HepG2 (cell line): ENCODE results near the gene HLA-DMB. TPM values are rescaled to one million over a fixed set of nuclear protein-coding genes. Genes with fewer than 3 reads are reported as not detected.

Experiments
- ERF ChIP-seq: IDR thresholded peaks from 2 replicates; pipeline ENCODE4 v1.6.1; 2018; ENCODE audit warnings: missing biosample characterization, missing genetic modification reagents
- HOXA7 ChIP-seq: sonication (generic); formaldehyde crosslinking; IDR thresholded peaks from 2 replicates; pipeline ENCODE4 v1.8.1; 2022; ENCODE audit warnings: mild to moderate bottlenecking, missing genetic modification reagents, moderate library complexity
- ZSCAN29 ChIP-seq: sonication (generic); formaldehyde crosslinking; conservative IDR thresholded peaks from 2 replicates; pipeline ENCODE4 v1.4.0; 2020; ENCODE audit warnings: mild to moderate bottlenecking, missing genetic modification reagents
- polyA plus RNA-seq, 8 experiments: library from polyadenylated mRNA; depleted of rRNA in 3 of 8; stranded (reverse) in 7 of 8; unstranded in 1 of 8; fragments of >200 nt; fragmentation: Illumina TruSeq in 4 of 8; extraction: Trizol in 4 of 8; gene quantifications; 2 replicates each; pipeline versions ENCODE4 v1.2.1 to v1.2.3, GENCODE V29; 2011 to 2016; ENCODE audit warnings: low read depth in 4 of 8, missing spikeins in 1 of 8, mixed read lengths in 1 of 8; ENCODE audit not compliant: insufficient read depth in 1 of 8
- total RNA-seq, 5 experiments: library from RNA; depleted of rRNA; stranded (reverse); fragments of >200 nt; fragmentation: Illumina TruSeq; extraction: Trizol; gene quantifications; 2 replicates each; pipeline ENCODE4 v1.2.3, GENCODE V29; 2016; ENCODE audit warnings: low read depth in 1 of 5
- TF ChIP-seq, protein P1 (sequence below): sonication (generic); formaldehyde crosslinking; IDR thresholded peaks from 2 replicates; pipeline ENCODE4 v1.4.0; 2020; ENCODE audit warnings: mild to moderate bottlenecking, missing genetic modification reagents
- TF ChIP-seq, protein P2 (sequence below): sonication (generic); formaldehyde crosslinking; IDR thresholded peaks from 2 replicates; pipeline ENCODE4 v1.4.0; 2020; ENCODE audit warnings: missing genetic modification reagents
- TF ChIP-seq, protein P3 (sequence below): sonication (generic); formaldehyde crosslinking; IDR thresholded peaks from 2 replicates; pipeline ENCODE4 v1.9.0; 2021; ENCODE audit warnings: missing genetic modification reagents, mild to moderate bottlenecking, borderline replicate concordance
- TF ChIP-seq, protein P4 (sequence below): sonication (generic); formaldehyde crosslinking; IDR thresholded peaks from 2 replicates; pipeline ENCODE4 v1.9.0; 2021; ENCODE audit warnings: mild to moderate bottlenecking, missing genetic modification reagents
- TF ChIP-seq, protein P5 (sequence below): sonication (generic); formaldehyde crosslinking; IDR thresholded peaks from 2 replicates; pipeline ENCODE4 v1.4.0; 2020; ENCODE audit warnings: low read depth, mild to moderate bottlenecking, missing genetic modification reagents

The HLA-DMB gene
- total and polyA plus RNA-seq, 2 of the 13 experiments (the other 11 are each of a cell fraction or from before 2014, with no cell fraction given) = not detected

- TF ChIP-seq, protein P1, sequence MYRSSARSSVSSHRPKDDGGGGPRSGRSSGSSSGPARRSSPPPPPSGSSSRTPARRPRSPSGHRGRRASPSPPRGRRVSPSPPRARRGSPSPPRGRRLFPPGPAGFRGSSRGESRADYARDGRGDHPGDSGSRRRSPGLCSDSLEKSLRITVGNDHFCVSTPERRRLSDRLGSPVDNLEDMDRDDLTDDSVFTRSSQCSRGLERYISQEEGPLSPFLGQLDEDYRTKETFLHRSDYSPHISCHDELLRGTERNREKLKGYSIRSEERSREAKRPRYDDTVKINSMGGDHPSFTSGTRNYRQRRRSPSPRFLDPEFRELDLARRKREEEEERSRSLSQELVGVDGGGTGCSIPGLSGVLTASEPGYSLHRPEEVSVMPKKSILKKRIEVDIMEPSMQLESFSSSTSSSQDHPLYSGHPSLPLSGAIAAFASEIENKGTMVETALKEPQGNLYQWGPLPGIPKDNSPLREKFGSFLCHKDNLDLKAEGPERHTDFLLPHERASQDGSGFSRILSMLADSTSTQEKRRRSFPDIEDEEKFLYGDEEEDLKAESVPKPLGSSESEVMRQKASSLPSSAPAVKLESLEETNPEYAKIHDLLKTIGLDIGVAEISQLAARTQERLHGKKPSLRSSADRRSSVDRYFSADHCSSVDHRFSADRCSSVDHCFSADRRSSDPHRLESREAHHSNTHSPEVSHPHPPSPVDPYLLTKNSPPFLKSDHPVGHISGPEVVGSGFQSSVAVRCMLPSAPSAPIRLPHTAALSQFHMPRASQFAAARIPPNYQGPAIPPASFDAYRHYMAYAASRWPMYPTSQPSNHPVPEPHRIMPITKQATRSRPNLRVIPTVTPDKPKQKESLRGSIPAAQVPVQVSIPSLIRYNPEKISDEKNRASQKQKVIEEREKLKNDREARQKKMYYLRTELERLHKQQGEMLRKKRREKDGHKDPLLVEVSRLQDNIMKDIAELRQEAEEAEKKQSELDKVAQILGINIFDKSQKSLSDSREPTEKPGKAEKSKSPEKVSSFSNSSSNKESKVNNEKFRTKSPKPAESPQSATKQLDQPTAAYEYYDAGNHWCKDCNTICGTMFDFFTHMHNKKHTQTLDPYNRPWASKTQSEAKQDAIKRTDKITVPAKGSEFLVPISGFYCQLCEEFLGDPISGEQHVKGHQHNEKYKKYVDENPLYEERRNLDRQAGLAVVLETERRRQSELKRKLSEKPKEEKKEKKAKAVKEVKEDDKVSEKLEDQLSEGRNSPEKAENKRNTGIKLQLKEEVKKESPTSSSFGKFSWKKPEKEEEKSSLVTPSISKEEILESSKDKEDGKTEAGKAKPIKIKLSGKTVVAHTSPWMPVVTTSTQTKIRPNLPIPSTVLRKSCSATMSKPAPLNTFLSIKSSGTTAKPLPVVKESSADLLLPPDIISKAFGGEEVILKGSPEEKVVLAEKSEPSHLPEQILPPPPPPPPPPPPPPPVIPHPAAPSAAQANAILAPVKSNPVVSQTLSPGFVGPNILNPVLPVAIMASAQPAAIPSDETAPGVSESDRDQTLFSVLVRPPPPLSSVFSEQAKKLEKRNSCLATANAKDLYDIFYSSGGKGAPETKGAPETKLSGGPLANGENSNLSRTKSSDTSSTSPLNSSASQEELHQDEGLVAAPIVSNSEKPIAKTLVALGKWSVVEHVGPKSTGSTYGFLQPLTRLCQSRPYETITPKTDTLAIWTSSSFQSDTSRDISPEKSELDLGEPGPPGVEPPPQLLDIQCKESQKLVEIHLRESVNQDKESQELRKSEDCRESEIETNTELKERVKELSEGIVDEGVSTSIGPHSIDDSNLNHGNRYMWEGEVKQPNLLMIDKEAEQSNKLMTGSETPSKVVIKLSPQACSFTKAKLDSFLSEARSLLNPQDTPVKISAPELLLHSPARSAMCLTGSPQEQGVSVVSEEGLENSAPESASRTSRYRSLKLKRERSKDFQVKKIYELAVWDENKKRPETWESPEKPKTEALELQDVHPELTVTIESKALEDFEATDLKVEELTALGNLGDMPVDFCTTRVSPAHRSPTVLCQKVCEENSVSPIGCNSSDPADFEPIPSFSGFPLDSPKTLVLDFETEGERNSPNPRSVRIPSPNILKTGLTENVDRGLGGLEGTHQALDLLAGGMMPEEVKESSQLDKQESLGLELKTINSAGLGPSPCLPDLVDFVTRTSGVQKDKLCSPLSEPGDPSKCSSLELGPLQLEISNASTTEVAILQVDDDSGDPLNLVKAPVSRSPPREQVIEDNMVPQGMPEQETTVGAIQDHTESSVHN (CRISPR knock-in tag) = 0 out of 2 replicates have a peak, but pooled peaks have one; percentile 44
- TF ChIP-seq, protein P2, sequence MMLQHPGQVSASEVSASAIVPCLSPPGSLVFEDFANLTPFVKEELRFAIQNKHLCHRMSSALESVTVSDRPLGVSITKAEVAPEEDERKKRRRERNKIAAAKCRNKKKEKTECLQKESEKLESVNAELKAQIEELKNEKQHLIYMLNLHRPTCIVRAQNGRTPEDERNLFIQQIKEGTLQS (CRISPR knock-in tag) = peak; percentile 20; the same call in 1 of the 2 replicates
- TF ChIP-seq, protein P3, sequence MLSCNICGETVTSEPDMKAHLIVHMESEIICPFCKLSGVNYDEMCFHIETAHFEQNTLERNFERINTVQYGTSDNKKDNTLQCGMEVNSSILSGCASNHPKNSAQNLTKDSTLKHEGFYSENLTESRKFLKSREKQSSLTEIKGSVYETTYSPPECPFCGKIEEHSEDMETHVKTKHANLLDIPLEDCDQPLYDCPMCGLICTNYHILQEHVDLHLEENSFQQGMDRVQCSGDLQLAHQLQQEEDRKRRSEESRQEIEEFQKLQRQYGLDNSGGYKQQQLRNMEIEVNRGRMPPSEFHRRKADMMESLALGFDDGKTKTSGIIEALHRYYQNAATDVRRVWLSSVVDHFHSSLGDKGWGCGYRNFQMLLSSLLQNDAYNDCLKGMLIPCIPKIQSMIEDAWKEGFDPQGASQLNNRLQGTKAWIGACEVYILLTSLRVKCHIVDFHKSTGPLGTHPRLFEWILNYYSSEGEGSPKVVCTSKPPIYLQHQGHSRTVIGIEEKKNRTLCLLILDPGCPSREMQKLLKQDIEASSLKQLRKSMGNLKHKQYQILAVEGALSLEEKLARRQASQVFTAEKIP (CRISPR knock-in tag) = no peak
- TF ChIP-seq HOXA7 (no peak), ERF (CRISPR knock-in tag) (no peak), ZSCAN29 (CRISPR knock-in tag) (no peak)
- TF ChIP-seq, protein P4, sequence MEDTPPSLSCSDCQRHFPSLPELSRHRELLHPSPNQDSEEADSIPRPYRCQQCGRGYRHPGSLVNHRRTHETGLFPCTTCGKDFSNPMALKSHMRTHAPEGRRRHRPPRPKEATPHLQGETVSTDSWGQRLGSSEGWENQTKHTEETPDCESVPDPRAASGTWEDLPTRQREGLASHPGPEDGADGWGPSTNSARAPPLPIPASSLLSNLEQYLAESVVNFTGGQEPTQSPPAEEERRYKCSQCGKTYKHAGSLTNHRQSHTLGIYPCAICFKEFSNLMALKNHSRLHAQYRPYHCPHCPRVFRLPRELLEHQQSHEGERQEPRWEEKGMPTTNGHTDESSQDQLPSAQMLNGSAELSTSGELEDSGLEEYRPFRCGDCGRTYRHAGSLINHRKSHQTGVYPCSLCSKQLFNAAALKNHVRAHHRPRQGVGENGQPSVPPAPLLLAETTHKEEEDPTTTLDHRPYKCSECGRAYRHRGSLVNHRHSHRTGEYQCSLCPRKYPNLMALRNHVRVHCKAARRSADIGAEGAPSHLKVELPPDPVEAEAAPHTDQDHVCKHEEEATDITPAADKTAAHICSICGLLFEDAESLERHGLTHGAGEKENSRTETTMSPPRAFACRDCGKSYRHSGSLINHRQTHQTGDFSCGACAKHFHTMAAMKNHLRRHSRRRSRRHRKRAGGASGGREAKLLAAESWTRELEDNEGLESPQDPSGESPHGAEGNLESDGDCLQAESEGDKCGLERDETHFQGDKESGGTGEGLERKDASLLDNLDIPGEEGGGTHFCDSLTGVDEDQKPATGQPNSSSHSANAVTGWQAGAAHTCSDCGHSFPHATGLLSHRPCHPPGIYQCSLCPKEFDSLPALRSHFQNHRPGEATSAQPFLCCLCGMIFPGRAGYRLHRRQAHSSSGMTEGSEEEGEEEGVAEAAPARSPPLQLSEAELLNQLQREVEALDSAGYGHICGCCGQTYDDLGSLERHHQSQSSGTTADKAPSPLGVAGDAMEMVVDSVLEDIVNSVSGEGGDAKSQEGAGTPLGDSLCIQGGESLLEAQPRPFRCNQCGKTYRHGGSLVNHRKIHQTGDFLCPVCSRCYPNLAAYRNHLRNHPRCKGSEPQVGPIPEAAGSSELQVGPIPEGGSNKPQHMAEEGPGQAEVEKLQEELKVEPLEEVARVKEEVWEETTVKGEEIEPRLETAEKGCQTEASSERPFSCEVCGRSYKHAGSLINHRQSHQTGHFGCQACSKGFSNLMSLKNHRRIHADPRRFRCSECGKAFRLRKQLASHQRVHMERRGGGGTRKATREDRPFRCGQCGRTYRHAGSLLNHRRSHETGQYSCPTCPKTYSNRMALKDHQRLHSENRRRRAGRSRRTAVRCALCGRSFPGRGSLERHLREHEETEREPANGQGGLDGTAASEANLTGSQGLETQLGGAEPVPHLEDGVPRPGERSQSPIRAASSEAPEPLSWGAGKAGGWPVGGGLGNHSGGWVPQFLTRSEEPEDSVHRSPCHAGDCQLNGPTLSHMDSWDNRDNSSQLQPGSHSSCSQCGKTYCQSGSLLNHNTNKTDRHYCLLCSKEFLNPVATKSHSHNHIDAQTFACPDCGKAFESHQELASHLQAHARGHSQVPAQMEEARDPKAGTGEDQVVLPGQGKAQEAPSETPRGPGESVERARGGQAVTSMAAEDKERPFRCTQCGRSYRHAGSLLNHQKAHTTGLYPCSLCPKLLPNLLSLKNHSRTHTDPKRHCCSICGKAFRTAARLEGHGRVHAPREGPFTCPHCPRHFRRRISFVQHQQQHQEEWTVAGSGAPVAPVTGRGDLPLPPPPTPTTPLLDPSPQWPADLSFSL (CRISPR knock-in tag) = no peak
- TF ChIP-seq, protein P5, sequence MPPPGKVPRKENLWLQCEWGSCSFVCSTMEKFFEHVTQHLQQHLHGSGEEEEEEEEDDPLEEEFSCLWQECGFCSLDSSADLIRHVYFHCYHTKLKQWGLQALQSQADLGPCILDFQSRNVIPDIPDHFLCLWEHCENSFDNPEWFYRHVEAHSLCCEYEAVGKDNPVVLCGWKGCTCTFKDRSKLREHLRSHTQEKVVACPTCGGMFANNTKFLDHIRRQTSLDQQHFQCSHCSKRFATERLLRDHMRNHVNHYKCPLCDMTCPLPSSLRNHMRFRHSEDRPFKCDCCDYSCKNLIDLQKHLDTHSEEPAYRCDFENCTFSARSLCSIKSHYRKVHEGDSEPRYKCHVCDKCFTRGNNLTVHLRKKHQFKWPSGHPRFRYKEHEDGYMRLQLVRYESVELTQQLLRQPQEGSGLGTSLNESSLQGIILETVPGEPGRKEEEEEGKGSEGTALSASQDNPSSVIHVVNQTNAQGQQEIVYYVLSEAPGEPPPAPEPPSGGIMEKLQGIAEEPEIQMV (CRISPR knock-in tag) = 0 out of 2 replicates have a peak, but pooled peaks have one; percentile 37
These were observed 30.4 kb upstream of the HLA-DMB start (continued) for GRCh38 chr6:32971242-32971580.
